Tibial nerve (tissue), 4 donors: ENCODE measurements around the gene MMP3.

ENCODE experiments used
- CTCF ChIP-seq, 5 experiments: fragments of 200-600 bp in 3 of 5; fragments of 450-650 bp in 2 of 5; sonication (generic) in 3 of 5; IDR thresholded peaks; one replicate each; pipeline ENCODE4 v1.5.1; 2016 to 2019; ENCODE audit warnings: antibody characterized with exemption in 5 of 5, mild to moderate bottlenecking in 3 of 5, moderate library complexity in 2 of 5
- EP300 ChIP-seq, 2 donors: sonication (generic); formaldehyde crosslinking; IDR thresholded peaks; one replicate each; pipeline ENCODE4 v1.6.1; 2017; ENCODE audit warnings: antibody characterized with exemption in 2 of 2, mild to moderate bottlenecking in 1 of 2
- POLR2A ChIP-seq, 2 donors: fragments of 450-650 bp; IDR thresholded peaks; one replicate each; pipeline ENCODE4 v1.6.1; 2017; ENCODE audit warnings: antibody characterized with exemption in 2 of 2, mild to moderate bottlenecking in 2 of 2, moderate library complexity in 2 of 2

DNA sequence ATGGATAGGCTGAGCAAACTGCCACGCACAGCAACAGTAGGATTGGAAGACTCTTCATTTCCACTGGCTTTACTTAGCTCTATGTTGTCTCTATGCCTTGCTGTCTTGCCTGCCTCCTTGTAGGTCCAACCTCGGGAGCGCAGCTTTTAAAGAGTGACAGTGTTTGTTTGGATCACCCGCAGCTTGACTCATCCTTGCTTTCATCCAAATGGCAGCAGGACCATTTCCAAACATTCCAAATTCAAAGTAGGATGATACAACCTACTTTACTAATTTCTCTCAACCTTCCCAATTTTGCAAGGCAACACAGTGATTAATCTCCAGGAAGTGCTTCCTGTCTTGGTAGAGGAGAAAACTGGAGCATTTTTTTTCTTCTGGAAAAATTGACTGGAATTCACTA is at the start of gene MMP3:
- TF ChIP-seq POLR2A (IDR thresholded peaks at IDR 0.05) (no peak), EP300 (IDR thresholded peaks at IDR 0.05) (peak in 1 of 2 donors; percentile 32), CTCF (IDR thresholded peaks at IDR 0.05) (no peak)
